Stimulated activated CD8-positive, alpha-beta memory T cell treated with anti-CD3 and anti-CD28 coated beads, Interleukin-15, amount 100 ng/mL, for 1 hour (primary cell): ENCODE measurements around the gene SMIM21.

Experiments used
- DNase-seq: peaks from one replicate; pipeline ENCODE4 v3.0.0-alpha.2; 2020; ENCODE audit warnings: low read depth

The SMIM21 gene

DNA sequence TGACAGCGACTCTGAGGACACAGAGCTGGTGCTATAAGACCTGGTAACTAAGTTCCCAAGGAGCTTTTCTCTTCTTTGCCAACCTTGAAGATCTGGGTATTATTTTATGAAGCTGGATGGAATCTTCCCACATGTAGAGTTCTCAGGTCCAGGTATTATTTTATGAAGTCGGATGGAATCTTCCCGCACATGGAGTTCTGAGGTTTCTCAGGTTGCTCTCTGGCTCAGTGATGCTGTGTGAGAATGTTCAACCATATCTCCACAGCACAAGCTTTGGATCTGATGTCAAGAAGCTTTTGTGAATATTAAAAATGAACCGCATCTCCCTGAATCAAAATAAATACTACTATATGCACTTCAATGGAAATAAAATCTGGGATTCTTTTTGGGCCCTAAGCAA is at the start of gene SMIM21:
SMIM21 (minus strand) TSS at position 101 of the 400 bp plus-strand sequence. CDS start 140 bp downstream, outside the sequence.
- no peak for DNase-seq

DNA sequence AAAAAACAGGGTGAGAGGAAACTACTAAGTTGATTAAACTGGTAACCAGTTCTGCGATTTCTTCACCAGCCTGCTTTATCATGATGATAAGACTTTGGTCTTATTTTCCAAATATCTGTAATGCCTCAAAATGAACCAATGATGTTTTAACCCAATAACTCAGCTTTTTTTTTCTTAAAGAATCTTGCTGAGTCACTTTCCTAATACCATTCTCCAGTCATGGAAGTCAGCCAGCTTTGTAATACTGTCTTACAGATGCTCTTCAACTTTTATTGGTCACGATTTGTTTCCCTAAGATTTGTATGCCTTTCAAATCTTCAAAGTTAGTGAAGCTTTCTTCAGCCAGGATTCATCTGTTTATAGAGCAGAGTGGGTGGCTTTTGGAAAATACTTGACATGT is 47.7 kb upstream of the SMIM21 start:
- DNase-seq, result no peak

- DNase-seq, result no peak
Measured at GRCh38 chr18:75474332-75474731, 46.8 kb upstream of the SMIM21 start.

- DNase-seq, result no peak
Measured at GRCh38 chr18:75473316-75473715, 45.8 kb upstream of the SMIM21 start.

DNA sequence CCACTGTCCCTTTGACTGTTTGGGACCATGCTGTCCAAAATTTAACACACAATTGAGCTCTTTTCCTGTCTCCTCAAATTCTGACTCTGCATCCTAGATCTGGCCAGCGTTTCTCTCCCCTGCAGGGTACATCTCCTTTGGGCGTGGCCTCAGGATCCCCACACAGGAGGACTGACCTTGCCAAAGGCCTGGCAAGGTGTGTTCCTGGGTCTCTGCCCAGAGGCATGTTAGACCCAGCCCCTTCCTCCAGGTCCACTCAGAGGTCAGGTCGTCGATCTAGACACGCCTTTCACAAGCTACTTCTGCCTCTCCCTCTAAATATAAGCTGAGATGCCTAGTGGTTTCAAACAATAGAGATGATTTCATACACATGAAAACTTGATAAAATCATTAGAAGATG is 45.4 kb upstream of the SMIM21 start:
- DNase-seq, result no peak

DNA sequence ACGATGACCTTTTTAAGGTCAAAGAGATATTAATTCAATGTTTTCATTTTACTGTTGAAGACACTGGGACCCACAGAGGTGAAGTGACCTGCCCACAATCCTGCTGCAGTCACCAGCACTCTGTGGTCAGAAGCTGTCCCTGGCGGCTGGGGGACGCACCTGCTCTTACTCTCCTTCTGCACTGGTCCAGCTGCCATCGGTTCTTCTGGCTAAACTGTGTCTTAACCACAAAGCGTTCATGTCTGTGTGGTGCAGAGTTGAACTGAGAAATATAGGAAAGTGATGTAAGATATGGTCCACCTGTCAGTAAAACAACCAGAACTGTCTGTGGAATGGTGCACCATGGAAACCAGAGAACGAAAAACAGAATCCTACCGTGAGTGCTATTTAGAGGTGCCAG is 44.9 kb upstream of the SMIM21 start:
- DNase-seq, result no peak

DNA sequence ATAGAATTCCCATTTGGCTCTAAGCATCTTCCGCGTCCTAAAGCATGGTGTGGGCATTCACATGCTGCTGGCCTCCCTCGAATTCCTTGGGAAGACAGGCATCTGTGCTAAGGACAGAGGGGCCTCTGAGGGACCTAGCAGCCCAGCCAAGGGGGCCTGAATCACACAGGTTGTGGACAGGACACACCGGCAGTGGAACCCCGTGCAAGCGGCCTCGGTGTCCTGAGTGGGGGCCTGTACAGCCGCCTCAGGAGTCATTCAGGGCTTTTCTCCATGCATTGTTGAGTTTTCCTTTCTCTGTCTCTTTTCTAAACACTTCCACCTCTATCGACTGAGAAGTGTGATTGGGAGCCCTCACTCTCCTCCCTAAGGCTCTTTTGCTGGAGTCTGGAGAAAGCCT is 44.3 kb upstream of the SMIM21 start:
- DNase-seq, result no peak

DNA sequence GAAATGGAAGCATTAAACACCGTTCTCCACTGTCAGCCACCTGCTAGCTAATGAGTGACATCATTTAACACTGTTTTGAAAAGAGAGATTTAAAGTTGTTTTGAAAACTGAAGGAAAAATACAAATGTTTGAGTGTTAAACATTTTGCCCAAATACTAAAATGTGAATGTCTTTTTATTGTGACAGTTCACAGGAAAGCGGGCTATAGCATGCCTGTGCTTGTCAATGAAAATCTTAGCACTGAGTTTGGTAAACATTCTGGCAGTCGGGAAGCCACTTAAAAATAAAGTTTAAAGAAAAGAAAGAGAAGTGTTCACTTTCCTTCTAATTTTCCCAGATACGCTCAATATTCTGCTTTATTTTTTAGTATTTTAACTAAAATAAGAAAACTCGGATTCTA is 40.3 kb upstream of the SMIM21 start:
- DNase-seq, result no peak

- no peak for DNase-seq
Measured at GRCh38 chr18:75467281-75467795, 39.8 kb upstream of the SMIM21 start.

DNA sequence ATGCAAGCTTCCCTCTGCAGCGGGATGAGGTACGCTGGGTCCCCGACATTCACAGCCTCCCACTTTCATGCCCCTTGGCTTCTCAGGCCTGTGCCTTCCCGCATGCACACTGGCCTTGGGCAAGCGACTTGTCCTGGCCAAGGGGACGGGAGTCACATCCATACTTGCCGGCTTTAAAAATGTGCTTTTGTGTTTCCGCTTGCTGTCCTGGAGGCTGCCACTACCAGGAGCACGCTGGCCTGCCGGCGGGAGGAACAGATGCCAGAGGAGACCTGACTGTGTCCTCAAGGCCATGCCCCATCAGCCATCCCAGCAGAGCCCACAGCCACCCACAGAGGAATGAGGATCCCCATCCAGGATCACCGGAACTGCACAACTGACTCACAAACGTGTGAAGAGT is 36.9 kb upstream of the SMIM21 start:
- DNase-seq, result no peak

- DNase-seq, result no peak
Measured at GRCh38 chr18:75462178-75462832, 34.8 kb upstream of the SMIM21 start.

- DNase-seq, result no peak
Measured at GRCh38 chr18:75456199-75456631, 28.7 kb upstream of the SMIM21 start.

DNA sequence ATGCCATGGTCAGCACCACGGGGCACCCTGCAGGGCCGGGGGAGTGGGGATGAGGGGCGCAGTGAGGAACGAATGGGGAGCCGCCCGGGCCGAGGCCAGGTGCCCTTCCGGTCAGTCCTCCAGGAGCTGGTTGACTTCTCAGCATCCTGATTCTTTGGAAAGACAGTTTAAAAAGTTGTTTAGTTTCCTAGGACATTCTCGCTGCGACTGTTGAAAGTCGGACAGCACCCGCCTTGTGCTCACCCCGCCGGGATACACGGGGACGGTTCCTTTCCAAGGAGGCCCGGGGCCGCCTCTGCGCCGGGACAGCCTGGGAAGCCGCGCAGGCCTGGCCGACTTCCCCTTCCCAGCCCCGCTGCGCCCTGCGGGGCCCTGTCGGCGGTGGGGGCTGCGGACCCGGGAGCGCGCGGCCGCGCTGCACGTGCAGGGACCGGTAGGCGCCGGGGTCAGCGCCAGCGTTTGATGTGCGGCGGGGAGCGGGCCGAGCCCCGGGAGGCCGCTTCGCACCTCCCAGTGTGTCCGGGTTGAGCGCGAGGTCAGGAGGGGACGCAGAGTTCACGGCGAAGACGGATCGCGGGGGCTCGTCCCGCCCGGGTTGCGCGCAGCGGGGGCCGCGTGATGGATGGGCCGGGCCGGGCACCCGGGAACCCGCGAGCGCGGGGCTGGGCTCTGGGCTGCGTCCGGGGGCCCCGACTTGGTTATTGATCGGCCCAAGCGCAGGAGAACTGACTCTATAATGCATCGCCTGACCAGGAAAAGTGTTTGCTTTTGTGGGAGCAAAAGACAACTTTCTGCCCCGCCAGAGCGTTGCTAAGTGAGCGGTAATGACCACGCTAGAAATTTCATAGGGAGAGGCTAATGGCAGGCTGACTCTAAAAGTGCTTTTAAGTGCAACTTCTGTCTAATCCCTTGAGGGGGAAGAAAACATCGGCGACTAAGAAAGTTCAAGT is 28.0 kb upstream of the SMIM21 start:
- DNase-seq, result no peak

DNA sequence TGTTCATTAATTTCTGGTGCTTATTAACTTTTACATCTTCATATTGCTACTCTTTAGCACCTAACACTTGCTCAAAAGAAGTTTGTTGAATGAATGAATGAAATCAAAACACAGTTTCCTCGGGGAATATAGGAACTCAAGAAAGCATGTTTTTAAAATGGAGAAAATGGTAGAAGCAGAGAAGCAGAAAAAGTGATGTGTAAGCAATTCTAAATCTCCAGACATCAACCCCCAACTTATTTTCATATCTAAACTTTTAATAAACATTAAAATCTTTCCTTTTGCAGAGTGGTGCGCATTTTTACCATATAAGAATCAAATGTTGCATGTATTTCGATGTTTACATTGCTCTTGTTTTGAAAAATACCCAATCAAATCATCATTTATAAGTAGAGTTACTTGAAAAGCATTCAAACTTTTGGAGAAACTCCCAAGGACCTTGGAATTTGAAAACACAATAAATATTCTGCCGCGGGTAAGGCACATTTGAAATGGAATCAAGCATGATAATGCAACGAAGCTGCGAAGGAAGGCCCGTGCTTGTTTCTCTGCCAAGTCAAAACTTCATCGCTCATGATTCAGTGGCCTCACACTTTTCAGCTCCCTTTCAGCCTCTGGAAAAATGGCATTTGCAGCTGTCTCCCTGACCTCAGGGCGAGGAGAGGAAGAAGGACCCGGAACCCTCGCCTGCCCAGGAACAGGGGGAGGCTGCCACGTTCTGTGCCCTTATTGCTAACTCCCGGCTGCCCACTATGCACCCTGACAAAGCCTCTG is 26.7 kb upstream of the SMIM21 start:
- no peak for DNase-seq

DNA sequence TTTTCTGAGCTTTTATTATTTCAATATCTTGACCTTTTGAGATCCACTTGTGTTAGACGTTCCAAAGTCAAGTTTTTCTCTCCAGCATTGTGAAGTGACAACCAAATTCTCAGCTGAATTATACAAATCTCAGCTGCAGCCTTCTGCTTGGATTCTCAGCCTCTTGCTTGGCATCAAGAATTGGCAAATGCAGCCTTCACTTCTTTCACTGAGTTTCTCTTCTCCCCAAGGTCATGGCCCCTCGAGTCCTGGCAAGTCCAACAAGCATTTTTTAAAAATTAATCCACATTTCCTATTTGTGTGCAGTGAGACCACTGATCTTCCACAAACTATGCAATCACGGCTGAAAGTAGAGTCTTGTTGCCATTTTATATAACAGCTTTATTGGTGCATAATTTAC is 23.4 kb upstream of the SMIM21 start:
- no peak for DNase-seq

GRCh38 chr18:75441896-75442295 is 14.4 kb upstream of the SMIM21 start:
- DNase-seq, result no peak

- no peak for DNase-seq
Measured at GRCh38 chr18:75439348-75439747, 11.8 kb upstream of the SMIM21 start.

GRCh38 chr18:75438891-75439290 is 11.4 kb upstream of the SMIM21 start:
- DNase-seq, result no peak

DNA sequence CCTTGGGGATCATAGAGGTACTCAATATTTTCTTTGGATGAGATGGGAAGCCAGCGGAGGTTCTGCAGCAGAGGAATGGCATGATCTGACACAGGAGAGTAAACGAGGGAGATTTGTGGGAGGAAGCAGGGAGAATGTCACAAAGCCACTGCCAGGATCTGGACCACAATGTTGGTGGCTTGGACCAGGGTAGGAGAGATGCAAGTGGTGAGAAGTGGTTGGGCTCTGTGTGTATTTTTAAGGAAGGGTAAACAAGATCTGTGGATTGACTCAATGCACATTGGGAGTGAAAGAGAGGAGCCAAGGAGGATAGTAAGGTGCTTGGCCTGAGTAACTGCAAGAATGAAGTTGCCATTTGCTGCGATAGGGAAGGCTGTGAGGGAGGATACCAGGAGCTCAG is 10.5 kb upstream of the SMIM21 start:
- DNase-seq, result no peak

DNA sequence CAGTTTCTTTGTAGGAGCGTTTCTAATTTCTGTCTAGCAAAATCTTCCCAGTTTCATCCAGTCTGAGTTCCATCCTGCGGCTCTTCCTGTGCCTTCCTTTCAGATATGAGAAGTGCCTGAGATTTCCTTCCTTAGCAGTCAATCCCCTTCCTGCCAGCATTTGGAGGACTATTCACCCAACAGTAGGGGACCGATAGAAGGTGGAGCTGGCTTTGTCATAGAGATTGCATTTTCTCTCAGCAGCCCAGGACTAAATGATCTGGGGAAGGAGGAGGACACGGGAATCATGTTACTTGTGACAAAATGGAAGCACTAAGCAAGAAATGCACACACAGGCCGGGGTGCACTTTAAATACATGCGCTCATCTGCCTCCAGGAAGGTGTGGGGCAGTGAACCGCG is 5.6 kb upstream of the SMIM21 start:
- DNase-seq, result no peak

GRCh38 chr18:75429975-75430374 is 2.5 kb upstream of the SMIM21 start:
- no peak for DNase-seq

DNA sequence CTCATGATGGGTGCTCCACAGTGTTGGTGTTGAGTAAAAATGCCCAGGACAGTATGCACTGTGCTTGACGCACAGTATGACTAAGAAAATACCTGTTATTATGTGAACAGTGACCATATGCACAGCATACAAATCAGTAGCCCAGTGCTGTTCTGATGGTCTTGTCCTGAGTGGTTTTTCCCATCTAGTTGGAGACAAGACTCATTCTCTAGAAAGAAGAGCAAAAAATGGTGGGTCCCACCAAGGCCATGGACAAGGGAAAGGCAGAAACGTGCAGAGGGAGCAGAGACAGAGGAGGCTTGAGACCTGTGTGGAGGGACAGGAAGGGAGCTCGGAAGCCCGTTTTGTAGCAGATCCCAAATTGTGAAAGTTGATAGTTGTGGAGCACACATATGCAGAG is 987 bp upstream of the SMIM21 start:
- no peak for DNase-seq
